SK-MEL-5 (cell line): ENCODE data around the gene WASL. TPM values are rescaled to one million over a fixed set of nuclear protein-coding genes. Genes with fewer than 3 reads are reported as not detected.

Experiments
- DNase-seq: peaks from one replicate; pipeline ENCODE4 v3.0.0-alpha.2; 2016; ENCODE audit warnings: low read depth, low spot score
- in situ Hi-C: cut with HindIII; loops from 2 replicates; pipeline ENCODE4 v1.10.0; 2016; ENCODE audit warnings: low sequenced_read_pairs, high pct_unique_total_duplicates, low pct_unique_long_range_greater_than_20kb
- total RNA-seq: library from RNA; depleted of rRNA; stranded (reverse); fragments of >200 nt; shearing (Covaris generic); gene quantifications from 2 replicates; pipeline ENCODE4 v1.2.3, GENCODE V29; 2014

The WASL gene
- total RNA-seq, 1 experiment from 2014 or later: 32.1 TPM

GRCh38 chr7:123772652-123773051, 23.8 kb upstream of the WASL start:
- in situ Hi-C loops: no loop called here
- peak; percentile 36 for DNase-seq

DNA sequence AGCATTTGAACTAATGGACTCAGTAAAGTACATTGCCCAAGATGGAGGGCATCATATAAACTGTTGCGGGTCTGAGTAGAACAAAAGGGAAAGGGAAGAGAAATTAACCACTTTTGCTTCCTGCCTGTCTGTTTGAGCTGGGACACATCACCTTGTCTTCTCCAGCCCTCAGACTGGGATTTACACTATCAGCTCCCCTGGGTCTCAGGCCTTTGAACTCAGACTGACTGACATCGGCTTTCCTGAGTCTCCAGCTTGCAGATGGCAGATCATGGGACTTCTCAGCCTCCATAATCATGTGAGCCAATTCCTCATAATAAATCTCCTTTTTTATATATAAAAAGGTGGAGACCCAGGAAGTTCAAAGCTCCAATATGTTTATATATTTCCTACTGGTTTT, 23.0 kb upstream of the WASL start:
- no peak for DNase-seq

DNA sequence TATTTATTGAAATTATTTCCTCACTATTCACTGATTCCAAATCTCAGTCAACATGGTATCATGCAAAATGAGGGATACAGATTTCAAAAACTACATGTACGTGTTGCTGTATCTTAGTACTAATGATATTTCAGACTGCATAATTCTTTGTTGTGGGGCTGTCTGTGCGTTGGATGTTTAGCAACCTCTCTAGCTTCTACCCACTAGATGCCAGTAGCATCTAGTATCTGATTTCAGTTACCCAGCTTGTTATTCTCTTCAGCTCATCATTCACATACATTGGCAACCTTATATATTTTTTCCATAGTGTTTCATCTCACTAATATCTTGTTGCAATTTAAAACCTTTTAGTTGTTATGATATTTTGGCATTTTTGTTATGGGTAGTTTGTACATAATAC, 22.5 kb upstream of the WASL start:
- in situ Hi-C loops: no loop called here
- peak; percentile 34 for DNase-seq

More for the DNA sequence above, 23.0 kb upstream of the WASL start:
- in situ Hi-C loops: no loop called here

DNA sequence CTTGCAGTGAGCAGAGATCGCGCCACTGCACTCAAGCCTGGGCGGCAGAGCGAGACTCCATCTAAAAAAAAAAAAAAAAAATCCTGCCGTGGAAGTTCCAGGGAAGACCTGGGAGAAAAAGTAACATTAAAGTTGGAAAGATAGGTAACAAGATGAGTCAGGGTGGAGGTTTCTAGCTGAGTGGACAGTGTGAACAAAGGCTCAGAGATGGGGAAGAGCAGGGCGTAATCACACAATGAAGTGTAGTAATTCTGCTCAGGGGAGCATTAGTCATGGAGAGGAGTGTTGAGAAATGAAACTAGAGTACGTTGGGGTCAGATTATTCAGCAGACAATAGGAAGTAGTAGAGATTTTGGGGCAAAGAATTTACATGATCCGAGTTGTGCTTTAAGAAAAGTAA, 21.6 kb upstream of the WASL start:
- in situ Hi-C loops: no loop called here
- DNase-seq: peak; percentile 58

DNA sequence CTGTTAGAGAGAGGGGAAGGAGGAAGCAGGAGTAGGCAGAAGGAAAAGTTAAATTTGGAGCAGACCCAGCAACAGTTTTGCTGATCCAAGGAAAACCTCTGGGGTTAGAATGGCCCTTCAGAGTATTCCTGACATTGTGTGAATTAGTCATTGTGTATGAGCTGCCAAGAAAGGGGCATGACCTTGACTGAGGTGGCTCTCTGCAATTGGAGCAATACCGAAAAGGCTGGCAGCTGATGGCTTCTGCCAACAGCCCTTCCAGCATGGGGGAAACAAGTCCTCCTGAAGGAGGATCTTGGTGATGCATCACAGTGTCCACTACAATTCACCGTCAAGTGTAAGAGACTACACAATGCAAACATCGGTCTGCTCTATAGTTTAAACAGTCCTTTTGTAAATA, 20.6 kb upstream of the WASL start:
- DNase-seq: peak; percentile 89
- in situ Hi-C loops: no loop called here

DNA sequence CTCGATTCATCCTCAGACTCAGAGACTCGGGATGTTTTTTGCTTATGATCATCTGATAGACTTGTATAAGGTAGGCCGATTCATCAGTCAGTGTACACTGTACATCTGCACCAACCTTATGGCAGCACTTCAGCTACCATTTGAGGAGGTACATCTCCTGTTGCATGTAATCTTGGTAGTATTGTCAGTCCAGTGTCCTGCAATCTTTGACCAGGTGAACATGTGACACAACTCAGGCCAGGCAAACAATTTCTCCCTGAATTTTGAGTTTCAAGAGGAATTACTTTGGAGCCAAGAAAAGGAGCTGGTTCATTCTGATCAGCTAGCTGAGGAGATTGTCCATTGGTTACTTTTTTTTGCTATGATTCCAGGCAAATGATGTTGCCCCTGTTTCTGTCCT, 19.7 kb upstream of the WASL start:
- DNase-seq: no peak
- in situ Hi-C loops: no loop called here

DNA sequence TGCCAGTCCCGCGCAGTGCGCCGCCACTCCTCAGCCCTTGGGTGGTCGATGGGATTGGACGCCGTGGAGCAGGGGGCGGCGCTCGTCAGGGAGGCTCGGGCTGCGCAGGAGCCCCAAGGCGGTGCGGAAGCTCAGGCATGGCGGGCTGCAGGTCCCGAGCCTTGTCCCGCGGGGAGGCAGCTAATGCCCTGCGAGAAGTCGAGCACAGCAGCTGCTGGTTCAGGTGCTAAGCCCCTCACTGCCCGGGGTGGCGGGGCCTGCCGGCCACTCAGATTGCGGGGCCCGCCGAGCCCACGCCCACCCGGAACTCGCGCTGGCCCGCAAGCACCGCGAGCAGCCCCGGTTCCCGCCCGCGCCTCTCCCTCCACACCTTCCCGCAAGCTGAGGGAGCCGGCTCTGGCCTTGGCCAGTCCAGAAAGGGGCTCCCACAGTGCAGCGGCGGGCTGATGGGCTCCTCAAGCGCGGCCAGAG, 14.4 kb upstream of the WASL start:
- no peak for DNase-seq
- in situ Hi-C loops: no loop called here

GRCh38 chr7:123761729-123762128, 12.9 kb upstream of the WASL start:
- in situ Hi-C loops: no loop called here
- DNase-seq: no peak

DNA sequence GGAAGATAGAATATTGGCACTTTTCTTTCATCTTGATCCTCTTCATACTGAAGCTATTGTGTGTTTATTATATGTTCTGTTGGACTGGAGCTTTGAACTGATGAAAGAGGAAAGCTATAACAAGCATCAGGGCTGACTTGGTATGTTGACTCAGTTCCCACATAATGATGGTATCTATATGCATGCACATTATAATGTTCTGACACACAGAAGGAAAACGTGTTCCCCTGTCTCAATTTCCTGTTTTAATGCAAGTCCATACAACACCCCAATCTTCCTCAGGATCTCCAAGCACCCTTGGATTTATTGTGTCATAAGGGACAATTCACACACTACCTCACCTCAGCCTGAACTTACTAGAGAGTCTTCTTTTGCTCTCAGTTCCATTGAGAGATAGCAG, 8.3 kb upstream of the WASL start:
- in situ Hi-C loops: no loop called here
- no peak for DNase-seq

DNA sequence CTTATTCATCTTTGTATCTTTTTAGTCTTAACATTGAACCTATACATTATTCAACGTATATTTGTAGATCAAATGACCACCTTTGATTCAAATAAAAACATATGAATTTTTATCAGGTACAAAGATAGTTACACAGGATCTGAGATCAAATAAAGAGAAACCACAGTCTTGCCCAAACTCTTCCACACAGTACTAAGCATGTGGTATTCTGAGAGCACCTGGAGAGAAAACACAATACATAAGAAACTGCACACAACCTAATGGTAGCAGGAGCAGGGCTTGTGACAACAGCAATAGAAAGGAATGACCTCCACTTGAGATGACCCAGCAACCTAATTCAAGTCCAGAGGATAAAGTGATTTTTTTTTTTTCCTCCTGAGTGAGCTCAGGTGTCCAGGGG, 6.5 kb upstream of the WASL start:
- DNase-seq: no peak
- in situ Hi-C loops: no loop called here

DNA sequence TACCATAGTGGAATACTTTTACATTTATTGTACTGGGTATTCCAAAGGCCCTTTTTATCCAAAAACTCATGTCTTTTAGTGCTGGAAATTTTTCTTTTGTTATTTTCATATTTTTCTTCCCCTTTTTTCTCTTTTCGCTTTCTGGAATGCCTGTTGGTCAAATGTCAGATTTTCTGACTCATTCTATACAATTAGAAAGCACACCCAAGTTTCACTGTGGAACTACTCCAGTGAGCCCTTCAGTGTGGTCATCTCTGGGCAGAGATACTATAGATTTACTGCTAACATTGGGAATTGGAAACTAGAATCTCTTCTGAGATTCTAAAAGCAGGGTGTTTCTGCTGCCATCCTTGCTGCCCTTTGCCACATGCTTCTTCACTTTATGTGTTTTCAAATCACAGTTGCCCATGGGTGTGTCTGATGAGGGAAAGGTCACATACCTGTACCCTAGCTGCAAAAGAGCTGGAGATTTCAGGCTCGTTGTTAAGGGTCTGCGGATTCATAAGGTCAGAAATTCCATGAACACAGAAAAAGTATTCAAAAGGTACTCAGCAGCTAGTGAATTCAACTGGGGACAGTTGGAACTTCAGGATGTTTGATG, 5.6 kb upstream of the WASL start:
- DNase-seq: no peak
- in situ Hi-C loops: no loop called here

DNA sequence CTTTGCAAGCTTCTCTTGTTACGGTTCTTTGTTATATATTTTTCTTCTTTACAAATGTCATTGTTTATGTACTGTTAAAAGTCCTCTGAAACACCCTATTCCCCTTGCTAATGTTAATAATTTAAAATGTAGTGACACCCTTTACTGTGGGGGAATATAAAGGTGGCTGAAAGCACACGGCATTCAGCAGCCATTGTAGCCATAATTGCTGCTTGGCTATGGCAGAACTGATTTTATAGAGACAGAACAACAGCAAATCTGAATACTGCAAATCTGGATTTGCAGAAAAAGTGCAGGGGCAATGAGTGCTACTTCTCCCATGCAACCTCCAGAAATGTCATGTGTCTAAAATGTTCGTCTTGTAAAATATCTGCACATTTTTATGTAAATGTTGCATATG, 3.7 kb upstream of the WASL start:
- in situ Hi-C loops: no loop called here
- DNase-seq: no peak

- peak; percentile 62 for DNase-seq
Observed at GRCh38 chr7:123751821-123752220, 3.0 kb upstream of the WASL start.

DNA sequence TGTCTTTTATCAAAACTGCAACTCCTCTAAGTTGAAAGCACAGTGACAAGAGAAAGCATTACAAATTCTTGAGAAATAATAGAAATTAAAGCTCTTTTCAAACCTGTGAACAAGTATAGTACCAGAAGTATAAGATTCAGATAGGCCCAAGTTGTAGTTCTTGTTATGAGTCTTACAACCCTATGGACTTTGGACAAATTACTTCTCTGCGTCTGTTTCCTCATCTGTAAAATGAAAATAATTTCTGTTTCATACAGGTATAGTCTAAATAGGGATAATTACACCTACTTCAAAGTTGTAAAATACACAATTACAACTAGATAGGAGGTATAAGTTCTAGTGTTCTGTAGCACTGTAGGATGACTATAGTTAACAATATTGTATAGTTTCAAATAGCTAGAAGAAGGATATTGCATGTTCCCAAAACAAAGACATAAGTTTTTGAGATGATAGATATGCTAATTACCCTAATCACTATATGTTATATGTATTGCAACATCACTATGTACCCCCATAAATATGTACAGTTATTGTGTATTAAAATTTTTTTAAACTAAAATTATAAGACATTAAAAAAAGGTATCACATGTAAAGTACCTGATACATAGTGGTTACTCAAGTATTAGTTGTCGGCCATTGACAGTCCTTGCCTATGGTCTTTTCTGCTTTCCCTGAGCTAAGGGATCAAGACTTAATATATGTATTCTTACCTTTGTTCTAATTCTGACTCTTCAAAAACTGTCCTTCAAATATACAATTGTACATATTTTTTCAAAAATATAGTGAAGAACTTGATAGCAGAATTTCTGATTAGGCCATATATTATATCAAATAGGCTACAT, 1.8 kb upstream of the WASL start:
- no peak for DNase-seq

More at GRCh38 chr7:123751821-123752220, 3.0 kb upstream of the WASL start:
- in situ Hi-C loops: no loop called here

GRCh38 chr7:123749537-123749857, 694 bp upstream of the WASL start:
- peak; percentile 86 for DNase-seq
- in situ Hi-C loops: no loop called here

More for the DNA sequence above, 1.8 kb upstream of the WASL start:
- in situ Hi-C loops: no loop called here

DNA sequence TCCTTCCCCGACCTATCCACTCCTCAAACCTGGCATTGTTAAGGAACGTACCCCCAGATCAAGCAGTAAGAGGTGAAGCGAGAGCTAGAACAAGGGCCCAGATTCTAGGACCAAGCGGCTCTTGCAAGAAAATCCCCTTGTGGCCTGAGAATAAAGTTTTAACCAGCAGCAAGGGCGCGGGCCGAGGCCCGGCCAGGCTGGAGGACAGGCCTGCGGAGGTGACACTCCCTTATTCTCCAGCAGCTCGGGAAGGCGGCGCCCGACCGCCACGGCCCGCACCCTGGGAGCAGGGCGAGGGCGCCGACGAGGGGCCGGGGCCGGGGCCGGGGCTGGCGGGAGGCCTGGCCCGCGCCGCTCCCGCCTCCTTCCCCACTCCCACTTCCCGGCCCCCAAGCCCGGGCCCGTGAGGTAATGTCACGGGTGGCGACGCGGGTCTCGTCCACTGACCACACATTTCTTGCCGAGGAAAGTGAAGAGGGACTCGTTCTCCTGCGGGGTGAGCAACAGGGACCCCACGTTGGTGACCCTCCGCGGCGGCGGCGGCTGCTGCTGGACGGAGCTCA, 551 bp downstream of the WASL start:
- in situ Hi-C loops: no loop called here
- no peak for DNase-seq

GRCh38 chr7:123747620-123748141, 1.1 kb downstream of the WASL start:
- DNase-seq: peak; percentile 85
- in situ Hi-C loops: no loop called here

DNA sequence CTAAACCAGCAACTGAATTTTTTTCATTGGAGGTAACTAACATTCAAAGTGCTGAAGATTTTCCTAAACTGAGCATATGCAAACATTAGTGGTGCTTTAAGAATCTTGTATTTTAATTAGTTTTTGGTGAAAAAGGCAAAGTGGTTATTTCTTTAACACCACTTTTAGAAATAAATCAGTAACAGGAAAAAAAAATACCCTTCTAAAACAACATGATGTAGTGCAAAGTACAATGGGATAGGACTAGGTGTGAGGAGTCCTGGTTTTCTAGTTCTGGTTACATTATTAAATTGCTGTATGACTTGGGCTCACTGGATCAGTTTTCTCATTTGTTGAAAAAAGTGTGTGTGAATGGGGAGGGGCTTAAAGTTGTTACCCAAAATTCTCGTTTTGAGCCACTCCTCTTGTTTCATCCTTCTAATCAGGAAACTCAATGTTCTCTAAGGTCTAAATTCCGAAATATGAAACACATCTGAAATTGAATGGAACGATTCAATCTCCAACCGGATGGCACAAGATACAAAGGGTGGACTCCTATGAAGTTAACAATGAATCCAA, 1.8 kb downstream of the WASL start:
- DNase-seq: peak; percentile 23
- in situ Hi-C loops: no loop called here
